GM21619 (cell line): ENCODE measurements around the gene RAD9A.

ENCODE experiments used
- ATAC-seq: cut with Tn5 transposase; IDR thresholded peaks from one replicate; pipeline ENCODE4 v1.9.1; 2021; ENCODE audit not compliant: unreplicated experiment

The RAD9A gene

DNA sequence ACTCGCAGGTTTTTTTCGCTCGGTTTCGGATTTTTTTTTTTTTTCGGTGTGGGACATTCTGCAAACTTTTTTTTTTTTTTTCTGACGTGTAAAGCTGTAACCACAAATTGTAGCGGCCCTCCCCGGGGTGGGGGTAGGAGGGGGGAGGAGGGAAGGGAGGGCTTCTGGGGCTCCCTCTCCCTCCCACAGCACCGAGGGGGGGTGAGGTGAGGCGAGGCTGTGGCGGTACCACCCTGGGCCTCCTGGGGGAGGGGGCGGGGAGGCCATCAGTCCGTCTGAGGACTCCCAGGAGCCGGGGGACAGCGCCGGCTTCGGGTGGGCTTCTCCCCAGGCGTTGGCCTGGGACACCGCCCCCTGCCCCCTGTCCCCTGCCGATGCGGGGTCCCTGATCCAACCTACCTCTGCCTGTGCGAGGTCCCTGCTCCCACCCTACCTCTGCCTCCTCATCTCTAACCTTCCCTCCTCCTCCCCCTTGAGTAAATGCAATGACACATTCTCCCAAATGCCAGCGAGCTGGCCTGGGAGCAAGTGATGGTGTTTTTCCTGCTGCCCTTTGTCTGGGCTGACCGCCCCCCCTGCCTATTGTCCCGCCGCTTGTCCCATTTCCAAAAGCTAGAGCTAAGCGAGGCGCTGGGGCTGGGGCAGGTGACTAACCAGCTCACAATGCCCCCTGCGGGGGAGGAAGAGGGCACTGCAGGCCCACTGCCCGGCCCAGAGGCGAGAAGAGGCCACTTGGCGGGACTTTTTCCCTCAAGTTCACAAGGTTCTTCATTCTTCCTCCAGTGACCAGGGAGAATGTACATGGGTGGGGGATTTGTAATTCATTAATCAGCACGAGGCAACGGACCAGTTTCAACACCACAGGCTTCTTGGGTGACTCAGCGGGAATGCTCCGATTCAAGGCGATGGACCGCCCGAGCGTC, 17.9 kb upstream of the RAD9A start:
- ATAC-seq: no peak

DNA sequence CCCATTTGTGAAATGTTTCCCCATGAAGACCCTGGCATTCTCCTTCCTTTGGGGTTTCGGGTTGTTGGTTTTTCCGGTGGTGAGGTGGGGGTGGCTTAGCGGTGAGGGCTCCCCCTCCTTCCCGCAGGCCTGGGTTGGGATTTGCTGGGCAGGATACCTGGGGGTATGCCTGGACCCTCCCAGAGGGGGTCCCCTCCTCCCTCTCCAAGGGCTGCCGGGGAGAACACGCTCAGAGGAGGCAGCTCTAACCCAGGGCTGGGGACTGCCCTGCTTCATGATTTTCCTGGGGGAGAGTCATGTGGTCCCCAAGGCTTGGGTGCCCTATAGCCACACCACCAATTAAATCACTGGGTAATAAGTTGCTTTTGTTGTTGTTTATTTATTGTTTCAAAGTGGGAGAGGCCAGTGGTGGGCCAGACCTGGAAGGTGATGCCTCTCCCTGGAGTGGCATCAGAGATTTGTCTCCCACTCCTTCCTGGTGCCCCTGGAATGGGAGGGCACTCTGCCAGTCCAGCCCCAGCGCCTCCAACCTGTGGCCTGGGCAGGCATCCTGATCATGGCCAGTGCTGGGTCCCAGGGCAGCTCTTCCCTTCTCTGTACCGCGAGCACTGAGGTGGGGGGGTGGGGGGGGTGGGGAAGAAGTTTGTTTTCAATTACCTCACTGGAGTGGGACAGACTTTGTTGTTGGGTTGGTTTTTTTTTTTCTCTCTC, 17.1 kb upstream of the RAD9A start:
- ATAC-seq: no peak

GRCh38 chr11:67375320-67376055, 16.3 kb upstream of the RAD9A start:
- no peak for ATAC-seq

GRCh38 chr11:67376063-67376820, 15.5 kb upstream of the RAD9A start:
- no peak for ATAC-seq

DNA sequence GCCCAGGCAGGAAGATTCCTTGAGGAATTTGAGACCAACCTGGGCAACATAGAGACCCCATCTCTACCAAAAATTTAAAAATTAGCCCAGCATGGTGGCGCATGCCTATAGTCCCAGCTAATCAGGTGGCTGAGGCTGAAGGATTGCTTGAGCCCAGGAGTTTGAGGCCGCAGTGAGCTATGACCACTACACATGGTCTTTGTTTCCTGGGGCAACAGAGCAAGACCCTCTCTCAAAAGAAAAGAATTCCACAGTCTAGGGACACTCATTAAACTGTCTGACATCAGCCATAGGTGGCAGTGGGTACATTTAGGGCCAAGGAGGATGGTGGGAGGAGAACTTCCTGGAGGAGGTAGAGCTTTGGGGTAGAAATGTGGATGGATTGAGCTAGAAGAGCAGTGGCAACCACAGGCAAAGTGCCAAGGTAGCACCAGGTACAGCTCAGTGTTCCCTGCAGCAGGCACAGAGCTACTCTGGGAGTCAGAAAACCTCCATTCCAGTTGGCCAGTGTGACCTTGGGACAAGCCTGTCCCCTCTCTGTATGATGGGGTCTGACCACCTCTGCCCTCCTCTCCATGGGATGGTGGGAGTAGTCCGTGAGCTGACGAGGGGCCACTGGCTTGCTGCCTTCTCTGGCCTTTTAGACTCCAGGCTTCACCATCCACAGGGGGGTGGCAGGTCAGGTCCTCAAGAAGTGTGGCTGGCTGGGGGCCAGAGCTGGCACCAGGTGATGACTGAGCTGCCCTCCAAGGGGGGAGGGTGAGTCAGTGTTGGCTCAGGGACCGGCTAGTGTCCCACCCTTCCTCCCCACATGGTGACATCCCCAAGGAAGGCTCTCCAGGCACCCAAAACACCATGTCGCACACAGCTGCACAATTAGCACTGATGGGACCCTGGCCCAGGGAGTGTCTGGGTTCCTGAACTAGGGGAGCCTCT, 14.6 kb upstream of the RAD9A start:
- ATAC-seq: no peak

DNA sequence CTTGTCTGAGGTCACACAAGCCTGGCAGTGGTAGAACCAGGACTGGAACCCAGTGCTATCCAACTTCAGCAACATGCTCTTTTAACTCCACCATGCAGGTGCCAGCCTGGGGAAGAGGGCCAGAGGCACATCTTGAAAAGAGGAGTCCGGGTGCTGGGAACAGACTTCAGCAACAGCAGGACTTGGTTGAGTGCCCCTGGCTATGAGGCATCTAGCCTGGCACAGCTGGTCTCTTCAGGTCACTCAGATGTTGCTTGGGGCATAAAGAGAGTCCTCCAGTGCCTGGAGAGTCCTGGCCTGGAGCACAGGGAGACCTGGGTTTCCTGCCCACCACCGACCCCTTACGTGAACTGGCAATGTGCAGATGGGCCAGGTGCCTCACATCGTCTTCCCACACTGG, 13.2 kb upstream of the RAD9A start:
- ATAC-seq: no peak

DNA sequence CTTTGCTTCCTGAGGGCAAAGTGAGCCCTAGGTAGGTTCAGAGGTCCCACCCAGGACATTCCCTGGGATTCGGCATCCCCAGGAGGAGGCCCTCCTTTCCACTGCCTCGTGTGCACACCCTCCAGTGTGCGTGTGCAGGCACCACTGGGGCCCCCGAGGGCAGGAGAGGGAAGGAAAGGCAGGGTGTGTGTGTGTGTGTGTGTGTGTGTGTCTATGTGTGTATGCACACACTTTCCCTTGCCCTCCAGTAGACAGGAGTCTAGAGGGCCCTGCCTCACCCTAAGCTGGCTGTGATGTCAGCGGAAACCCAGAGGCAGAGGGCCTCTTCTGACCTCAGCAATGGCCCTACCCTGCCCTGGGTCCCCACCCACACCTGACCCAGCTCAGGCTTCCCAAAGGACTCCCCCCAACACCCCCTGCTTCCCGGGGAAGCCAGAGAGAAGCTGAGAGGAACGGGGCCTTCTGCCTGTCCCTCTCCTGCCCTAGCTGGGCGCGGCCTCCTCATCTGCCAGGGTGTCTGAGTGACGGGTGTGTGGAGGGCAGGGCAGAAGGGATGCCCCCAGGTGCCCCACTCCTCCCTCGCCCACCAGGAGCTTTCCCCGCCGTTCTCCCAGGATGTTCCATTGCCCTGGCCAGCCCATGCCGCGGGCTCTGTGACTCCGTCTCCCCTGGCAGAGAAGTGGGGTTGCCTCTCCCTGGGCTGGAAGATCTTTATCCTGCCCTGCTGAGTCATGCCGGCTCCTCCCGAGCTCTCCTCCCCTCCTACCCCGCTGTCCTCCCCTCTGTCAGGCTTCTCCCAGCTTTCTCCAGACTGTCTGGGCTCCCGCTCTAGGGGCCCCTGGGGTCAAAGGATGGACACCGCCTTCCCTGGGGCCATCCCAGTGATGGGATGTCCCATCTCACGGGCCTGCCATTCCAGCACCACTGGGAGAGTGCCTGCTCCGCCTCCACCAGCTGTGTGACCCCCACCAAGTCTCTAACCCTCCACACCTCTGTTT, 12.4 kb upstream of the RAD9A start:
- ATAC-seq: no peak

- no peak for ATAC-seq
Measured at GRCh38 chr11:67381244-67381972, 10.4 kb upstream of the RAD9A start.

- no peak for ATAC-seq
Measured at GRCh38 chr11:67382276-67383136, 9.3 kb upstream of the RAD9A start.

DNA sequence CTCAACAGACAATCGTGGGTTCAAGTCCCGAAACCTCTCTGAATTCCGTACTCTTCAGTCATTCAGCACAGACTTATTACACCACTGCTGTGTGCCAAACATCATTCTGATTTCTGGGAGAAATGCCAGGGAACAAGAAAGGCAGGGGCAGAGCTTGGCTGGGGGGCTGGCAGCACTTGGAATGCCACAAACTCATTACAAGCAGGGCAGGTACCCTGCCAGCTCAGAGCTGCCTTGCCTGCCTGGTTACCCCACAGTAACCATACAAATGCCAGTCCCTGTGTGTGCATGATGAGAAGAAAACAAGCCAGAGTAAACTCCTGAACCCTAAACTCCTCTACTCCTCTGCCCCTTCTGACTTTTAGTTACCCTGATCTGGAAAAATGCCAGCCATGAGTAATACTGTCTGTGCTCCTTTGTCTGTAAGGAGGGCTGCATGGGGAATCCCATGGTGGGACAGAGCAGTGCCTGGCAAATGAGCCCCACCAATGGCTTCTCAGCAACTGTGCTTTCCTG, 6.9 kb upstream of the RAD9A start:
- no peak for ATAC-seq

GRCh38 chr11:67387069-67387468, 4.7 kb upstream of the RAD9A start:
- no peak for ATAC-seq

DNA sequence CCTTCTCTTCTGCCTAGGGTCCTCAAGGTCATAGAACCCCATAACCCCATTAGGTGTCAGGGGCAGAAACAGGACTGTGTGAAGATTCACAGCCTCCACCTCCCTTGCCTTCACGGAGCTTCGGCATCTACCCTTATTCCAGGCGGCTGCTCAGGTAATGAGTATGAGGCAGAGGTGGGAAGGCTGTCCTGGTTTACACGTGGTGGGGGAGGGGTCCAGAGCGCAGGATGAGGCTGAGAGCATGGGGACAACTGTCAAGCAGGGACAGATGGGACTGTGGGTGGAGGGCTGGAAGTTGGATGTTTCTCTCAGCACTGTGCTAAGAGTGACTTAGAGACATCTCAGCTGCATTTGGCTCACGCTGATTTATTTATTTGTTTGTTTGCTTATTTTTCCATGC, 4.3 kb upstream of the RAD9A start:
- ATAC-seq: no peak

- no peak for ATAC-seq
Measured at GRCh38 chr11:67389477-67389876, 2.3 kb upstream of the RAD9A start.

DNA sequence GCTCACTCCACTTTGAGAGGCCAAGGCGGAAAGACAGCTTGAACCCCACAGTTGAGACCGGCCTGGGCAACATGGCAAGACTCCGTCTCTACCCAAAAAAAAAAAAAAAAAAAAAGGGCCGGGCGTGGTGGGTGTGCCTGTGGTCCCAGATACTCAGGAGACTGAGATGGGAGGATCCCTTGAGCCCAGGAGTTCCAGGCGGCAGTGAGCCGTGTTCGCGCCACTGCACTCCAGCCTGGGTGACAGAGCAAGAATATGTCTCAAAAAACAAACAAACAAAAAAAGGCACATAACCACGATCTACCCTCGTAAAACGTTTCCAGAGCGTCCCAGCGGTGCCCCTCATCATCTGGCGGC, 861 bp upstream of the RAD9A start:
- ATAC-seq: no peak

- peak; percentile 14 for ATAC-seq
Measured at GRCh38 chr11:67392183-67392715, 463 bp downstream of the RAD9A start.

GRCh38 chr11:67393437-67393836, 1.7 kb downstream of the RAD9A start:
- no peak for ATAC-seq

- ATAC-seq: no peak
Measured at GRCh38 chr11:67393990-67394389, 2.2 kb downstream of the RAD9A start.
